CD8-positive, alpha-beta memory T cell (primary cell): ENCODE measurements around the gene NPAS3. TPM values are rescaled to one million over a fixed set of nuclear protein-coding genes. Genes with fewer than 3 reads are reported as not detected.

ENCODE experiments used
- CTCF ChIA-PET: fragments of 350-600 bp; sonication (Branson Sonifier 250); formaldehyde crosslinking; loops from one replicate; lab custom pipeline; 2021; ENCODE audit warnings: antibody characterized with exemption; lab: Charles Lee
- POLR2A ChIA-PET: fragments of 350-600 bp; sonication (Branson Sonifier 250); formaldehyde crosslinking; loops from one replicate; lab custom pipeline; 2021; ENCODE audit warnings: antibody characterized with exemption; lab: Charles Lee
- DNase-seq, 5 donors: peaks; one replicate each; pipeline versions ENCODE4 v3.0.0 to v3.0.0-alpha.2; 2020 to 2022; ENCODE audit warnings: mixed read lengths in 1 of 5
- H3K27ac ChIP-seq: one replicate; pipeline ENCODE4 v1.7.0; 2013; ENCODE audit warnings: low read depth, mild to moderate bottlenecking, low read length, moderate library complexity
- H3K27me3 ChIP-seq: 2 replicates; pipeline ENCODE4 v1.7.0; 2013; ENCODE audit warnings: low read length, mild to moderate bottlenecking; ENCODE audit not compliant: insufficient read depth, poor library complexity, severe bottlenecking
- H3K36me3 ChIP-seq: 2 replicates; pipeline ENCODE4 v1.7.0; 2013; ENCODE audit warnings: mild to moderate bottlenecking, low read length, moderate library complexity; ENCODE audit not compliant: insufficient read depth
- H3K4me1 ChIP-seq: 2 replicates; pipeline ENCODE4 v1.7.0; 2013; ENCODE audit warnings: mild to moderate bottlenecking, low read length, moderate library complexity; ENCODE audit not compliant: insufficient read depth
- H3K4me3 ChIP-seq: 2 replicates; pipeline ENCODE4 v1.7.0; 2013; ENCODE audit warnings: mild to moderate bottlenecking, low read length
- H3K9me3 ChIP-seq: 2 replicates; pipeline ENCODE4 v1.7.0; 2013; ENCODE audit warnings: mild to moderate bottlenecking, low read length
- H3K27ac Mint-ChIP-seq, 8 donors: one replicate each; pipeline ENCODE4 v1.8.0; 2020 to 2021; ENCODE audit warnings: mixed read lengths in 8 of 8, mild to moderate bottlenecking in 6 of 8, inconsistent platforms in 3 of 8, moderate library complexity in 3 of 8
- H3K27me3 Mint-ChIP-seq, 2 donors: one replicate each; pipeline ENCODE4 v1.8.0; 2020 to 2021; ENCODE audit warnings: mixed read lengths in 2 of 2, mild to moderate bottlenecking in 1 of 2, moderate library complexity in 1 of 2
- H3K36me3 Mint-ChIP-seq, 3 donors: one replicate each; pipeline ENCODE4 v1.8.0; 2020 to 2021; ENCODE audit warnings: mixed read lengths in 3 of 3, inconsistent platforms in 1 of 3, mild to moderate bottlenecking in 1 of 3
- H3K4me1 Mint-ChIP-seq, 3 donors: one replicate each; pipeline ENCODE4 v1.8.0; 2020 to 2021; ENCODE audit warnings: mixed read lengths in 3 of 3, inconsistent platforms in 1 of 3, mild to moderate bottlenecking in 1 of 3
- H3K4me3 Mint-ChIP-seq, 7 donors: one replicate each; pipeline ENCODE4 v1.8.0; 2020 to 2021; ENCODE audit warnings: mixed read lengths in 7 of 7, mild to moderate bottlenecking in 6 of 7, moderate library complexity in 4 of 7, inconsistent platforms in 2 of 7
- H3K9me3 Mint-ChIP-seq, 5 donors: one replicate each; pipeline ENCODE4 v1.8.0; 2020 to 2022; ENCODE audit warnings: mixed read lengths in 5 of 5, mild to moderate bottlenecking in 3 of 5, moderate library complexity in 2 of 5, inconsistent platforms in 1 of 5
- polyA plus RNA-seq: library from polyadenylated mRNA; unstranded; fragments of 300-500 nt; fragmentation: Illumina TruSeq; gene quantifications from one replicate; pipeline ENCODE4 v1.2.3, GENCODE V29; 2021
- total RNA-seq, 2 experiments: library from RNA; stranded (reverse); gene quantifications; one replicate each; pipeline ENCODE4 v1.2.3, GENCODE V29; 2021

NPAS3 gene
- total and polyA plus RNA-seq, 3 experiments from 2014 or later = not detected

- POLR2A ChIA-PET = no interaction called here
- Histone ChIP-seq H3K4me1 (no peaks in the 10 kb centered on the region), H3K4me3 (no peak overlapping the region), H3K27me3 (no peaks in the 10 kb centered on the region), H3K27ac (no peak overlapping the region), H3K36me3 (no peaks in the 10 kb centered on the region), H3K9me3 (no peaks in the 10 kb centered on the region)
- H3K9me3 Mint-ChIP-seq = peaks cover 0 to 10% (median 3%) of the 10 kb centered on the region in 5 donors
- CTCF ChIA-PET = no interaction called here
- no peaks in the 10 kb centered on the region for H3K36me3 Mint-ChIP-seq
- no peaks in the 10 kb centered on the region for H3K4me1 Mint-ChIP-seq
- no peak overlapping the region for H3K4me3 Mint-ChIP-seq
- H3K27ac Mint-ChIP-seq = no peak overlapping the region
- DNase-seq = no peak
- no peaks in the 10 kb centered on the region for H3K27me3 Mint-ChIP-seq
These were observed 96.9 kb downstream of the NPAS3 start for GRCh38 chr14:33035416-33036194.

- Histone ChIP-seq H3K4me1 (no peaks in the 10 kb centered on the region), H3K4me3 (no peak overlapping the region), H3K36me3 (no peaks in the 10 kb centered on the region), H3K27me3 (no peaks in the 10 kb centered on the region), H3K27ac (no peak overlapping the region), H3K9me3 (no peaks in the 10 kb centered on the region)
- H3K4me1 Mint-ChIP-seq = no peaks in the 10 kb centered on the region
- no peaks in the 10 kb centered on the region for H3K36me3 Mint-ChIP-seq
- no peak overlapping the region for H3K27ac Mint-ChIP-seq
- ChIA-PET POLR2A (no interaction called here), CTCF (no interaction called here)
- H3K27me3 Mint-ChIP-seq = no peaks in the 10 kb centered on the region
- H3K9me3 Mint-ChIP-seq = peaks cover 0 to 27% (median 9%) of the 10 kb centered on the region in 5 donors
- DNase-seq = no peak
- H3K4me3 Mint-ChIP-seq = no peak overlapping the region
These were observed 100.6 kb downstream of the NPAS3 start for GRCh38 chr14:33039311-33039710.

GRCh38 chr14:33040372-33041140 is 101.9 kb downstream of the NPAS3 start:
- no peaks in the 10 kb centered on the region for H3K27me3 Mint-ChIP-seq
- no peak for DNase-seq
- no peaks in the 10 kb centered on the region for H3K36me3 Mint-ChIP-seq
- no peak overlapping the region for H3K27ac ChIP-seq
- no peaks in the 10 kb centered on the region for H3K4me1 Mint-ChIP-seq
- H3K27ac Mint-ChIP-seq = no peak overlapping the region
- ChIA-PET CTCF (no interaction called here), POLR2A (no interaction called here)
- H3K4me1 ChIP-seq = no peaks in the 10 kb centered on the region
- H3K4me3 Mint-ChIP-seq = no peak overlapping the region
- no peaks in the 10 kb centered on the region for H3K27me3 ChIP-seq
- H3K36me3 ChIP-seq = no peaks in the 10 kb centered on the region
- H3K4me3 ChIP-seq = no peak overlapping the region
- no peaks in the 10 kb centered on the region for H3K9me3 ChIP-seq
- H3K9me3 Mint-ChIP-seq = peaks cover 0 to 34% (median 8%) of the 10 kb centered on the region in 5 donors

- Histone ChIP-seq H3K36me3 (no peaks in the 10 kb centered on the region), H3K27ac (no peak overlapping the region), H3K4me1 (no peaks in the 10 kb centered on the region), H3K4me3 (no peak overlapping the region), H3K27me3 (no peaks in the 10 kb centered on the region), H3K9me3 (no peaks in the 10 kb centered on the region)
- Mint-ChIP-seq H3K27ac (no peak overlapping the region), H3K4me1 (no peaks in the 10 kb centered on the region), H3K9me3 (peaks cover 2 to 34% (median 11%) of the 10 kb centered on the region in 5 donors), H3K36me3 (no peaks in the 10 kb centered on the region), H3K27me3 (no peaks in the 10 kb centered on the region), H3K4me3 (no peak overlapping the region)
- ChIA-PET CTCF (no interaction called here), POLR2A (no interaction called here)
- DNase-seq = no peak
These were observed 103.9 kb downstream of the NPAS3 start for GRCh38 chr14:33042591-33042990.

- POLR2A ChIA-PET = no interaction called here
- Mint-ChIP-seq H3K9me3 (peaks cover 7 to 30% (median 9%) of the 10 kb centered on the region in 5 donors), H3K4me3 (no peak overlapping the region), H3K27ac (no peak overlapping the region), H3K27me3 (no peaks in the 10 kb centered on the region), H3K4me1 (no peaks in the 10 kb centered on the region), H3K36me3 (no peaks in the 10 kb centered on the region)
- Histone ChIP-seq H3K4me1 (no peaks in the 10 kb centered on the region), H3K4me3 (no peak overlapping the region), H3K27ac (no peak overlapping the region), H3K27me3 (no peaks in the 10 kb centered on the region), H3K36me3 (no peaks in the 10 kb centered on the region), H3K9me3 (no peaks in the 10 kb centered on the region)
- no peak for DNase-seq
- CTCF ChIA-PET = no interaction called here
These were observed 107.1 kb downstream of the NPAS3 start for GRCh38 chr14:33045760-33046159.

- no peaks in the 10 kb centered on the region for H3K36me3 Mint-ChIP-seq
- no peak overlapping the region for H3K4me3 Mint-ChIP-seq
- no peak overlapping the region for H3K4me3 ChIP-seq
- H3K4me1 ChIP-seq = no peaks in the 10 kb centered on the region
- H3K27ac Mint-ChIP-seq = no peak overlapping the region
- H3K9me3 ChIP-seq = no peaks in the 10 kb centered on the region
- ChIA-PET POLR2A (no interaction called here), CTCF (no interaction called here)
- no peaks in the 10 kb centered on the region for H3K36me3 ChIP-seq
- no peaks in the 10 kb centered on the region for H3K27me3 ChIP-seq
- H3K27ac ChIP-seq = no peak overlapping the region
- DNase-seq = no peak
- no peaks in the 10 kb centered on the region for H3K27me3 Mint-ChIP-seq
- H3K9me3 Mint-ChIP-seq = peaks cover 3 to 14% (median 8%) of the 10 kb centered on the region in 5 donors
- H3K4me1 Mint-ChIP-seq = no peaks in the 10 kb centered on the region
These were observed 114.3 kb downstream of the NPAS3 start for GRCh38 chr14:33052943-33053342.

GRCh38 chr14:33056213-33056612 is 117.5 kb downstream of the NPAS3 start:
- ChIA-PET POLR2A (no interaction called here), CTCF (no interaction called here)
- no peaks in the 10 kb centered on the region for H3K9me3 ChIP-seq
- Mint-ChIP-seq H3K4me3 (no peak overlapping the region), H3K9me3 (peaks cover 2 to 15% (median 12%) of the 10 kb centered on the region in 5 donors), H3K27me3 (no peaks in the 10 kb centered on the region), H3K36me3 (no peaks in the 10 kb centered on the region), H3K4me1 (no peaks in the 10 kb centered on the region), H3K27ac (no peak overlapping the region)
- H3K4me1 ChIP-seq = no peaks in the 10 kb centered on the region
- no peaks in the 10 kb centered on the region for H3K27me3 ChIP-seq
- DNase-seq = no peak
- no peak overlapping the region for H3K4me3 ChIP-seq
- no peaks in the 10 kb centered on the region for H3K36me3 ChIP-seq
- H3K27ac ChIP-seq = no peak overlapping the region

- H3K36me3 Mint-ChIP-seq = no peaks in the 10 kb centered on the region
- H3K9me3 Mint-ChIP-seq = peaks cover 5 to 16% (median 9%) of the 10 kb centered on the region in 5 donors
- DNase-seq = no peak
- no peak overlapping the region for H3K4me3 ChIP-seq
- H3K4me3 Mint-ChIP-seq = no peak overlapping the region
- POLR2A ChIA-PET = no interaction called here
- CTCF ChIA-PET = no interaction called here
- no peak overlapping the region for H3K27ac Mint-ChIP-seq
- no peak overlapping the region for H3K27ac ChIP-seq
- no peaks in the 10 kb centered on the region for H3K36me3 ChIP-seq
- no peaks in the 10 kb centered on the region for H3K27me3 ChIP-seq
- H3K4me1 ChIP-seq = no peaks in the 10 kb centered on the region
- no peaks in the 10 kb centered on the region for H3K4me1 Mint-ChIP-seq
- no peaks in the 10 kb centered on the region for H3K27me3 Mint-ChIP-seq
- H3K9me3 ChIP-seq = no peaks in the 10 kb centered on the region
These were observed 118.9 kb downstream of the NPAS3 start for GRCh38 chr14:33057585-33057984.
